GM18498 (cell line): ENCODE measurements around the gene CASP12.

Source experiments
- ATAC-seq: cut with Tn5 transposase; IDR thresholded peaks from one replicate; pipeline ENCODE4 v1.9.1; 2021; ENCODE audit warnings: mild to moderate bottlenecking, moderate library complexity; ENCODE audit not compliant: unreplicated experiment

The CASP12 gene

DNA sequence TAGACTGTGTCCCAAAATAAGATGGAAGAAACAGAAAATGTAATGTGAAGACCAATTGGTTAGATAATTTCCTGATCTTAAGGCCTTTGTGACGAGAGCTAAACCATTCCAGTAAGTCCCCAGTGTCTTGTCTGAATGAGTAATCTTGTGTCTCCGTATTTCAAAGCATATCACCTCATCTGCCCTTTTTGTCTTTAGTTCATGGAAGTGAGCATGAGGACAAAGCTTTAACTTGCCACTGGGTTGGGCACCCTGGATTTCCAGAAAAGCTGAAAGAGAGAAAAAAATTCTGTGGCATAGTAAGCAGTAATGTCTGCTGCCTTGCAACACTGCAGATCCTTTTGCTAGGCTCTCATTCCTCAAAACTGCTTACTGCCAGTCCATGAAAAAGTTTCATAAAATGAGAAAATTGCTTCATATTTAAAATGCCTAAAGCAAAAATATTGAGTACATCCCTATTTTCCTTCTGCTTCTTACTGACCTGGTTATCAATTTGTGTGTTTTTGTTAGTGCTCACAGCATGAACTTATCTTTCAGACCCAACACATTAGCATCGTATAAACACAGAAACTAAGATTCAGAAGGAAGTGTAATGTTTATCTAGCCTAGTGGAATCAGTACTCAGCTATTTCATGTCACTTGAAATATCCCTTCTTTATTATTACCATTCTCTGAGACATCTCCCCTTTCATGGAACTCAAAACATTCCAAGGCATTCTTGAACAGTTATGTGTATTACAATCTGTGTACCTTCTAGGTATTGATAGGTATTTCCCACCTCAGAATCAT is 5.3 kb downstream of the CASP12 start:
- no peak for ATAC-seq

- ATAC-seq = no peak
These were observed 7.1 kb downstream of the CASP12 start for GRCh38 chr11:104891135-104891534.

- no peak for ATAC-seq
These were observed 14.9 kb downstream of the CASP12 start for GRCh38 chr11:104883342-104883741.

- peak; percentile 74 for ATAC-seq
These were observed 17.0 kb downstream of the CASP12 start for GRCh38 chr11:104881117-104881794.

DNA sequence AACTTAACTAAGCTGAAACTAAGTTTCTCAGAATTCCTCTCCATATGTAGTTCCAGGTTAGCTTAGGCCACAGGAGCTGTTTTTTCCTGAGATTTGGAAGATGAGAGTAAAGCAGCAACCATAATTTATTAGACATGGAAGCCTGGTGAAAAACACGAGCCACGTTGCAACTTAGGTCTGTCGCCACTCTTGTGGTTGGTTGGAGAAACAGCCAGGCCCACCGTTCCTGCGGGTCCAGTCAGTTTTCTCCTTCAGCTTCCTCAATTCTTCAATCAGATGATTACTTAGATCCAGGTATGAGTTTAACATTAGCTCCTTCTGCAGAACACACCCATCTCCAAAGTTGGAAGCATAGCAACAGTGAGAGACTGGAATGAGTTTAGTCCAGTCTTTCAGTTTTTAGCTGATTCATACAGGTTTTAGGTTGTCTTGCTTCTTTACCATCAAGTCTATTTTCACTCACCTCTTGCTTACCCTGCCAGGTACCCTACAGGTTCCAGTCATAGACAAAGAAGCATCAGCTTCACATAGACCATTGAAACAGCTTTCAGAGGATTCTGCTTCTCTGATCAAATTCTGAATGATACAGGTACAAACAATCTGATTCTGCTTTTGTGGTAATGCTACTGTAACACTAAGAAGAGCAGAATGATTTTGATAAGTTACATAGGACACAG is 18.6 kb downstream of the CASP12 start:
- no peak for ATAC-seq

- peak; percentile 61 for ATAC-seq
These were observed 21.3 kb downstream of the CASP12 start for GRCh38 chr11:104876861-104877431.

- no peak for ATAC-seq
These were observed 21.9 kb downstream of the CASP12 start for GRCh38 chr11:104876324-104876723.

- no peak for ATAC-seq
These were observed 25.0 kb downstream of the CASP12 start for GRCh38 chr11:104873252-104873651.

DNA sequence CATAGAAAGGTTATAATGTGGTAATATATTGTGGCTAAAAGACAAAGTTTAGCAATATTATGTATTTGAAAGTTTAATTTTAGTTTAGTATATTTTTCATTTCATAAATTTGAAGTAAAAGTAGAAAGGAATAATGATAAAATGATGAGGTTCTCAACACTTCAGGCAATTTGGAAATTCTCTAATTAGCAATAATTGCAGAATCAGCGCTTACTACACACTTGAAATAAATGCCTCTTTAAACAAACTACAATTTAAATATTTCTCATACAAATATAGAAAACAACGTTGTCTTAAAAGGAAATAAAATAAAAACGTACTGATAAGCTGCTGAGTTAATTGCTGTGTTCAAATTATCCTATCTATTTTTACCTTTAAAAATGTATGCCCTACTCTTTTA is 25.9 kb downstream of the CASP12 start:
- ATAC-seq = no peak

GRCh38 chr11:104870910-104871309 is 27.4 kb downstream of the CASP12 start:
- ATAC-seq = no peak

- ATAC-seq = no peak
These were observed 31.4 kb downstream of the CASP12 start for GRCh38 chr11:104866815-104867214.

- ATAC-seq = peak; percentile 78
These were observed 39.1 kb downstream of the CASP12 start for GRCh38 chr11:104858882-104859775.

GRCh38 chr11:104856607-104857006 is 41.7 kb downstream of the CASP12 start:
- ATAC-seq = no peak

DNA sequence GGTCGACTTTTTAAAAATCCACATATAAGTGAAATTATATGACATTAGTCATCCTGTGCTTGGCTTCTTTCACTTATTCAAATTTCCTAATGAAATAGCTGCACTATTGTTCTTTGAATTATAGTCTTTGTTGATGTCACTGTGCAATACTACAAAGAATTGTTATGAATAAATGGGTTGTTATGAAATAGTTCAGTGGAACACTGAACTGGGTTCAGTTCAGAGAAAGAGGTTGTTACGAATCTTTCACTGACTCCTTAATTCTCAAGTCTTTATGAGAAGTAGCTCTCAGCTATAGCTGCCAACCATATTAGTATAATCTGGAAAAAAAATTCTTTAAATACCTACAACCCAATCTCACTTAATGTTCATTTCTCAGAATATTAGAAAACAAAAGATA is 42.3 kb downstream of the CASP12 start:
- no peak for ATAC-seq

- ATAC-seq = no peak
These were observed 45.0 kb downstream of the CASP12 start for GRCh38 chr11:104853276-104853675.

DNA sequence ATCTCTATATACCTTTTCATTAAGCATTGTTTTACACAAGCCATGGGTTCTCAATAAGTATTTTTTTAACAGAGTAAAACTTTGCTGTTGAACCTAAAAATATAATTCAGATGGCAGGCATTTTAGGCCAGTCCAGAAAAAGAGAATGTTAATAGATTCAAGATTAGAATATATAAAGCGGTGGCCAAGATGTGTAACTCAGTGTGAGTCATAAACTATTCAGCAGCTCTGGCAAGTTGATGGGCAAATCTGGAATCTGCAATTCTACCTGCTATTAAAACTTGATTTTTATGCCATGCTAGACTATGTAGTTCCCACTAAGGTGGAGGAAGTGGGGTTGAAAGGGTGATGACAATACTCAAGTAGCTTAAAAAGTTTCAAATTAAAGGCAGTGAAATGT is 45.4 kb downstream of the CASP12 start:
- no peak for ATAC-seq

- no peak for ATAC-seq
These were observed 52.0 kb downstream of the CASP12 start for GRCh38 chr11:104846216-104846615.

DNA sequence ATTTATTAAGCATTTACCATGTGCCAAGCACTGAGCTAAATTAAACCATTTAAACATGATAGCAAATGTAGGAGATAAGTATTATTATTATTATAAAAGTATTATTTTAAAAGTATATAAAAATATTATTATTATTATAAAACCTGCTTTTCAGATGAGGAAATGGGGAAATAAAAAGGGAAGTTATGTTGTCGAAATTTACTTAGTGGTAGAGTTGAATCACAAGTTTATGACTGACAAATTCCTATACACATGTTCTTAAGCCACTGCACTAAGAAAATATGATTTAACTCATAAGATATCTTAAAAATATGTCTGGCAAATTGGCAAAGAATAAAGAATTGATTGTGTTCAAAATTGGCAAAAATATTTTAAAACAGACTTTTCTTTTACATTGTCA is 53.8 kb downstream of the CASP12 start:
- no peak for ATAC-seq

DNA sequence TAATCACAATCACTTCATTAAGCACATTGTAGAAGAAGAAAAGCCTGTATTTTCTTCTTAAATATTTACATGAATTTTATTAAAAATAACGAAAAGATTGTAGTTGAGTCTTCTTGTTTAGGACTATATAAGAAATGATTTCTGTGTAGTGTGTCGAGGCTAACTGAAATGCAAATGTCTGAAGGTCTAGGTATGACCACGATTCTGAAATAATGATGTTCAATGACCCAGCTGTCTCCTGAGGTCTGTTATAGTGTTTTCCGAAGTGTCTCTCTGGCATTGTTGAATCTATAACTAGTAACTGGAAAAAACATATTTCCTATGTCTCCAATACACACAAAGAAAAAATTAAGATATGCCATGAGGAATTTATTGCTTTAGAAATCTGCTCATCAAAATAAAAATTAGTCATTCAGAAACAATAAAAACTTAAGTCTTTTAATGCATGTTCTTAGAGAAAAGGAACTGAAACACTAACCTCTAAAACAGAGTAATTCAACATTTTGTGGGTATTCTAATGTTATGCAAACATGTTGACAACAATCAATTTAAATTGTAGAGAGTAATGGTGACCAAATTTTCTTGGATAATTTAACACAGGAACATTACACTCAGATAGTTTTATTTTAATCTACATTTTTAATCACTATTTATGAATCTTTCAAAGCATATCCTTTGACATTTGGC is 55.0 kb downstream of the CASP12 start:
- ATAC-seq = no peak

- no peak for ATAC-seq
These were observed 56.2 kb downstream of the CASP12 start for GRCh38 chr11:104841973-104842525.
